K562 (cell line): ENCODE data around the gene FAM174C. TPM values are rescaled to one million over a fixed set of nuclear protein-coding genes. Genes with fewer than 3 reads are reported as not detected.

Experiments
- CC2D1A ChIP-seq: fragments of 450-650 bp; IDR thresholded peaks from 2 replicates; pipeline ENCODE4 v1.6.1; 2017; ENCODE audit warnings: mild to moderate bottlenecking
- DNMT1 ChIP-seq: fragments of 450-650 bp; IDR thresholded peaks from 2 replicates; pipeline ENCODE4 v1.6.1; 2016; ENCODE audit warnings: antibody characterized with exemption, mild to moderate bottlenecking
- EGR1 ChIP-seq: fragments of 450-650 bp; conservative IDR thresholded peaks from 2 replicates; pipeline ENCODE4 v1.6.1; 2017; ENCODE audit warnings: mild to moderate bottlenecking
- ETV5 ChIP-seq: sonication (generic); formaldehyde crosslinking; IDR thresholded peaks from 2 replicates; pipeline ENCODE4 v1.4.0; 2020; ENCODE audit warnings: low read depth, mild to moderate bottlenecking, missing genetic modification reagents
- FOXK2 ChIP-seq, 2 experiments: fragments of 450-650 bp; IDR thresholded peaks in 1 of 2; conservative IDR thresholded peaks in 1 of 2; 2 replicates each; pipeline ENCODE4 v1.6.1; 2016; ENCODE audit warnings: low read depth in 2 of 2, mild to moderate bottlenecking in 1 of 2
- GATA2 ChIP-seq: sonication (generic); formaldehyde crosslinking; IDR thresholded peaks from 2 replicates; pipeline ENCODE4 v1.4.0; 2020; ENCODE audit warnings: mild to moderate bottlenecking, missing genetic modification reagents
- POLR3A ChIP-seq: IDR thresholded peaks from 2 replicates; pipeline ENCODE4 v1.6.1; 2011; ENCODE audit warnings: borderline replicate concordance, mild to moderate bottlenecking, moderate library complexity; ENCODE audit not compliant: insufficient read length, insufficient read depth; ENCODE audit errors: extremely low read depth
- RB1 ChIP-seq: fragments of 450-650 bp; IDR thresholded peaks from 2 replicates; pipeline ENCODE4 v1.6.1; 2017; ENCODE audit warnings: low read depth, mild to moderate bottlenecking
- SMC3 ChIP-seq: conservative IDR thresholded peaks from 2 replicates; pipeline ENCODE4 v1.6.1; 2011; ENCODE audit warnings: low read depth, low read length, improper control_type of control experiment; ENCODE audit not compliant: insufficient read depth
- ZKSCAN3 ChIP-seq: fragments of 250-450 bp; sonication (Bioruptor Pico); IDR thresholded peaks from 2 replicates; pipeline ENCODE4 v1.4.0; 2020
- polyA plus RNA-seq, 8 experiments: library from polyadenylated mRNA; depleted of rRNA in 4 of 8; stranded (reverse) in 5 of 8; unstranded in 3 of 8; fragments of >200 nt; fragmentation: Nextera tagmentation in 2 of 8; fragmentation: Illumina TruSeq in 1 of 8; extraction: Ambion mirVana in 2 of 8; extraction: Trizol in 1 of 8; gene quantifications; 2 replicates each; pipeline versions ENCODE4 v1.2.1 to v1.2.3, GENCODE V29; 2011 to 2014; ENCODE audit warnings: inconsistent platforms in 1 of 8, missing spikeins in 1 of 8
- total RNA-seq, 7 experiments: library from RNA; depleted of rRNA in 6 of 7; stranded (reverse); fragments of >200 nt in 6 of 7; fragmentation: Illumina TruSeq in 2 of 7; extraction: Trizol in 2 of 7; gene quantifications; 2 replicates each; pipeline versions ENCODE4 v1.2.1 to v1.2.3, GENCODE V29; 2011 to 2021; ENCODE audit warnings: low replicate concordance in 1 of 7
- TF ChIP-seq, protein P1 (sequence below), 2 experiments: fragments of 450-650 bp; conservative IDR thresholded peaks; 2 replicates each; pipeline ENCODE4 v1.6.1; 2017; ENCODE audit warnings: mild to moderate bottlenecking in 2 of 2, moderate library complexity in 2 of 2
- TF ChIP-seq, protein P2 (sequence below), 2 experiments: fragments of 250-450 bp in 1 of 2; fragments of 450-650 bp in 1 of 2; sonication (Bioruptor Pico) in 1 of 2; IDR thresholded peaks; 2 replicates each; pipeline versions ENCODE4 v1.6.1 to v1.8.0; 2016 to 2021; ENCODE audit warnings: mild to moderate bottlenecking in 2 of 2, moderate library complexity in 2 of 2, missing compliant biosample characterization in 1 of 2, missing genetic modification characterization in 1 of 2
- TF ChIP-seq, protein P3 (sequence below): fragments of 250-450 bp; sonication (Bioruptor Pico); IDR thresholded peaks from 2 replicates; pipeline ENCODE4 v1.8.0; 2022; ENCODE audit warnings: inconsistent platforms, mild to moderate bottlenecking, moderate library complexity, borderline replicate concordance
- TF ChIP-seq, protein P4 (sequence below), 2 experiments: fragments of 450-650 bp in 1 of 2; IDR thresholded peaks; 2 replicates each; pipeline ENCODE4 v1.6.1; 2011 to 2017; ENCODE audit warnings: low read depth in 2 of 2, antibody characterized with exemption in 1 of 2, borderline replicate concordance in 1 of 2, low read length in 1 of 2, mild to moderate bottlenecking in 1 of 2, mixed read lengths in 1 of 2; ENCODE audit not compliant: control insufficient read depth in 1 of 2
- TF ChIP-seq, protein P5 (sequence below): fragments of 450-650 bp; IDR thresholded peaks from 2 replicates; pipeline ENCODE4 v1.6.1; 2017; ENCODE audit warnings: antibody characterized with exemption

The FAM174C gene
- total and polyA plus RNA-seq, 9 of the 15 experiments (the other 6 are each of a cell fraction or from before 2014, with no cell fraction given), result 0.66 to 89.6 (median 20.3) TPM

DNA sequence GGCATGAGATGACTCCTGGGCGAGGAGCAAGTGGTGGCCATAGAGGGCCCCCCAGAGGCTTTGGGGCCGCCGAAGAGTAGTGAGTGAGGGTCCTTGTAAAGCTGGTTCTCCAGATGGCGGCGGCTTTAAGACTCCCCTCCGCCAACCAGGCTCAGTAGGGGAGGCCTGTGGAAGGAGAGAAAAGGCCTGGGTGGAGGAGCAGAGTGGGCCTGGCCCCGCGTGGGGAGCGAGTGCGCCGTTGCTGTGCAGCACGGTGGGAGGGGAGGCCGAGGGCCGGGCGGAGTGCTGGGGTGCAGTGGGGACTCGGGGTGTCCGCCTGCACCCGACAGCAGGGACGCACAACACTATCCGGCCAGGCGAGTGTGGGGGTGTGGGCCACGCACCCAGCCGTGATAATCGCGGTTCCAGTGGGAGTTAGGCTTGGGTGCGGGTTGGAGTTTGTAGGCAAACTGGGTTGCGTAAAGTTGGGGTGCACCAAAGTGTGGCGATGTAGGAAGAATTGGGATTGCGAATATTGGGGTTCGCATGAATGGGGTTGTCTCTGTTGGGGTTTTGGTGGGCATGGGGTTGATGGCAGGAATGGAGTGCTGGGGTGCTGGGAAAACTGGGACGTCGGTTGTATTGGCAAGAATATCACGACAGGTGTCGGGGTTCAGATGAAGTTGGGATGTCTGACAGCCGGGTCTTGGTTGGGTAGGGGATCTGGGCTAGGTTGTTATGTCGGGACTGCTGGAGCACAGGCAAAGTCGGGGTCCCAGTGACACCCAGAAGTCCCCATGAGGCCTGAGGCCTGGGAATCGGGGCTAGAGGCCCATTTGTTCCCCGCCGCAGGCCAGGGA, 6.9 kb upstream of the FAM174C start (continued):
- TF ChIP-seq, protein P1, sequence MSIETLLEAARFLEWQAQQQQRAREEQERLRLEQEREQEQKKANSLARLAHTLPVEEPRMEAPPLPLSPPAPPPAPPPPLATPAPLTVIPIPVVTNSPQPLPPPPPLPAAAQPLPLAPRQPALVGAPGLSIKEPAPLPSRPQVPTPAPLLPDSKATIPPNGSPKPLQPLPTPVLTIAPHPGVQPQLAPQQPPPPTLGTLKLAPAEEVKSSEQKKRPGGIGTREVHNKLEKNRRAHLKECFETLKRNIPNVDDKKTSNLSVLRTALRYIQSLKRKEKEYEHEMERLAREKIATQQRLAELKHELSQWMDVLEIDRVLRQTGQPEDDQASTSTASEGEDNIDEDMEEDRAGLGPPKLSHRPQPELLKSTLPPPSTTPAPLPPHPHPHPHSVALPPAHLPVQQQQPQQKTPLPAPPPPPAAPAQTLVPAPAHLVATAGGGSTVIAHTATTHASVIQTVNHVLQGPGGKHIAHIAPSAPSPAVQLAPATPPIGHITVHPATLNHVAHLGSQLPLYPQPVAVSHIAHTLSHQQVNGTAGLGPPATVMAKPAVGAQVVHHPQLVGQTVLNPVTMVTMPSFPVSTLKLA (conservative IDR thresholded peaks at IDR 0.05), result peak; percentile 23 to 40; a peak in 1 of 4 replicates
- TF ChIP-seq, protein P2, sequence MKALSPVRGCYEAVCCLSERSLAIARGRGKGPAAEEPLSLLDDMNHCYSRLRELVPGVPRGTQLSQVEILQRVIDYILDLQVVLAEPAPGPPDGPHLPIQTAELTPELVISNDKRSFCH (CRISPR knock-in tag; IDR thresholded peaks at IDR 0.05), result no peak
- TF ChIP-seq, protein P2 (tag; IDR thresholded peaks at IDR 0.05), result 0 out of 2 replicates have a peak, but pooled peaks have one; percentile 27
- TF ChIP-seq CC2D1A (no peak), SMC3 (no peak), POLR3A (no peak), EGR1 (no peak), ZKSCAN3 (CRISPR knock-in tag) (no peak), GATA2 (CRISPR knock-in tag) (no peak), FOXK2 (conservative IDR thresholded peaks at IDR 0.05 in 1 of 2, IDR thresholded peaks at IDR 0.05 in 1 of 2; ENCODE audit: low read depth in 2 of 2) (no peak), DNMT1 (no peak), RB1 (no peak), ETV5 (CRISPR knock-in tag) (0 out of 2 replicates have a peak, but pooled peaks have one; percentile 56)
- TF ChIP-seq, protein P3, sequence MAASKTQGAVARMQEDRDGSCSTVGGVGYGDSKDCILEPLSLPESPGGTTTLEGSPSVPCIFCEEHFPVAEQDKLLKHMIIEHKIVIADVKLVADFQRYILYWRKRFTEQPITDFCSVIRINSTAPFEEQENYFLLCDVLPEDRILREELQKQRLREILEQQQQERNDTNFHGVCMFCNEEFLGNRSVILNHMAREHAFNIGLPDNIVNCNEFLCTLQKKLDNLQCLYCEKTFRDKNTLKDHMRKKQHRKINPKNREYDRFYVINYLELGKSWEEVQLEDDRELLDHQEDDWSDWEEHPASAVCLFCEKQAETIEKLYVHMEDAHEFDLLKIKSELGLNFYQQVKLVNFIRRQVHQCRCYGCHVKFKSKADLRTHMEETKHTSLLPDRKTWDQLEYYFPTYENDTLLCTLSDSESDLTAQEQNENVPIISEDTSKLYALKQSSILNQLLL (CRISPR knock-in tag), result no peak
- TF ChIP-seq, protein P4, sequence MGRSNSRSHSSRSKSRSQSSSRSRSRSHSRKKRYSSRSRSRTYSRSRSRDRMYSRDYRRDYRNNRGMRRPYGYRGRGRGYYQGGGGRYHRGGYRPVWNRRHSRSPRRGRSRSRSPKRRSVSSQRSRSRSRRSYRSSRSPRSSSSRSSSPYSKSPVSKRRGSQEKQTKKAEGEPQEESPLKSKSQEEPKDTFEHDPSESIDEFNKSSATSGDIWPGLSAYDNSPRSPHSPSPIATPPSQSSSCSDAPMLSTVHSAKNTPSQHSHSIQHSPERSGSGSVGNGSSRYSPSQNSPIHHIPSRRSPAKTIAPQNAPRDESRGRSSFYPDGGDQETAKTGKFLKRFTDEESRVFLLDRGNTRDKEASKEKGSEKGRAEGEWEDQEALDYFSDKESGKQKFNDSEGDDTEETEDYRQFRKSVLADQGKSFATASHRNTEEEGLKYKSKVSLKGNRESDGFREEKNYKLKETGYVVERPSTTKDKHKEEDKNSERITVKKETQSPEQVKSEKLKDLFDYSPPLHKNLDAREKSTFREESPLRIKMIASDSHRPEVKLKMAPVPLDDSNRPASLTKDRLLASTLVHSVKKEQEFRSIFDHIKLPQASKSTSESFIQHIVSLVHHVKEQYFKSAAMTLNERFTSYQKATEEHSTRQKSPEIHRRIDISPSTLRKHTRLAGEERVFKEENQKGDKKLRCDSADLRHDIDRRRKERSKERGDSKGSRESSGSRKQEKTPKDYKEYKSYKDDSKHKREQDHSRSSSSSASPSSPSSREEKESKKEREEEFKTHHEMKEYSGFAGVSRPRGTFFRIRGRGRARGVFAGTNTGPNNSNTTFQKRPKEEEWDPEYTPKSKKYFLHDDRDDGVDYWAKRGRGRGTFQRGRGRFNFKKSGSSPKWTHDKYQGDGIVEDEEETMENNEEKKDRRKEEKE (IDR thresholded peaks at IDR 0.05; ENCODE audit: borderline replicate concordance in 1 of 2, control insufficient read depth in 1 of 2, low read depth in 2 of 2, low read length in 1 of 2), result no peak
- TF ChIP-seq, protein P5, sequence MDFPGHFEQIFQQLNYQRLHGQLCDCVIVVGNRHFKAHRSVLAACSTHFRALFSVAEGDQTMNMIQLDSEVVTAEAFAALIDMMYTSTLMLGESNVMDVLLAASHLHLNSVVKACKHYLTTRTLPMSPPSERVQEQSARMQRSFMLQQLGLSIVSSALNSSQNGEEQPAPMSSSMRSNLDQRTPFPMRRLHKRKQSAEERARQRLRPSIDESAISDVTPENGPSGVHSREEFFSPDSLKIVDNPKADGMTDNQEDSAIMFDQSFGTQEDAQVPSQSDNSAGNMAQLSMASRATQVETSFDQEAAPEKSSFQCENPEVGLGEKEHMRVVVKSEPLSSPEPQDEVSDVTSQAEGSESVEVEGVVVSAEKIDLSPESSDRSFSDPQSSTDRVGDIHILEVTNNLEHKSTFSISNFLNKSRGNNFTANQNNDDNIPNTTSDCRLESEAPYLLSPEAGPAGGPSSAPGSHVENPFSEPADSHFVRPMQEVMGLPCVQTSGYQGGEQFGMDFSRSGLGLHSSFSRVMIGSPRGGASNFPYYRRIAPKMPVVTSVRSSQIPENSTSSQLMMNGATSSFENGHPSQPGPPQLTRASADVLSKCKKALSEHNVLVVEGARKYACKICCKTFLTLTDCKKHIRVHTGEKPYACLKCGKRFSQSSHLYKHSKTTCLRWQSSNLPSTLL, result no peak
